CD4-positive, alpha-beta T cell treated with Interleukin-15 for 4 hours (primary cell): ENCODE results near the gene WDR49.
A peak's percentile ranks its signal among the peaks of the same experiment; 100 is the strongest.

Experiments used
- DNase-seq: peaks from one replicate; pipeline ENCODE4 v3.0.0-alpha.2; 2020; ENCODE audit warnings: low spot score

The WDR49 gene

DNA sequence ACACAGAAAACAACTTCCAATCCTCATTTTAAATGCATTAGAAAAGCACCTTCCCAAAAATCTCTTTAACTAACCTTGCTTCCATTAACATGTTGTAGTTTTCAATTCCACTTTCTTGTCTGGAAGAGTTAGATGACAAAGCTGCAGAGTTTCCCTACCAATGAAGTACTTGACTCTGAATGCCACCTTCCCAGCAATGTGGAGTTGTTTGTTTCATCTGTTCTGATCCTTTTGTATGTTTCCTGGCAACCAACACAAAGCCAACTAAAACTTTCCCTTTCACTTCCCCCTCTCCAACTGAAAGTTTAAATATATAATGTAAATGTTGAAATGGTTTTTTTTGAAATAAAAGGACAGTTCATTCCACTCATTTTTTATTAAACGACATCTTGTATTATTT, at the start of gene WDR49:
Gene WDR49 (minus strand): TSS at position 183 of the 400 bp plus-strand sequence. CDS start 517 bp downstream, outside the sequence.
- no peak for DNase-seq

DNA sequence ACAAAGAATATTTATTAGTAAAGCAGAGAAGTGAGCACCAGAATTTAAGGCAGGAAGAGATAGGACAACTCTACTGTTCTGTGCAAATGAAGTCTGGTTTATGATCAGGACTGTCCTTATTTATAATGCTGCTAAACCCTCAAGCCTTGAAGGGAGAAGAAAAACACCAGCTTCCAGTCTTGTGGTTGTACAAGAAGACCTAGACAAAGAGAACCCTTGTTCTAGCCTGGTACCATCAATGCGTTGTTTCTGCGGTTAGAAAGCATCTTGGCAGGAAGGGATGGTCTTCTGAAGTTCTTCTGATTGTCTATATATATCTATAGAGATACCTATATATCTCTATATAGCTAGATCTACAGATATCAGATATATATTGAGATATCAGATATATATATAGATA, 47.2 kb upstream of the WDR49 start:
- no peak for DNase-seq

DNA sequence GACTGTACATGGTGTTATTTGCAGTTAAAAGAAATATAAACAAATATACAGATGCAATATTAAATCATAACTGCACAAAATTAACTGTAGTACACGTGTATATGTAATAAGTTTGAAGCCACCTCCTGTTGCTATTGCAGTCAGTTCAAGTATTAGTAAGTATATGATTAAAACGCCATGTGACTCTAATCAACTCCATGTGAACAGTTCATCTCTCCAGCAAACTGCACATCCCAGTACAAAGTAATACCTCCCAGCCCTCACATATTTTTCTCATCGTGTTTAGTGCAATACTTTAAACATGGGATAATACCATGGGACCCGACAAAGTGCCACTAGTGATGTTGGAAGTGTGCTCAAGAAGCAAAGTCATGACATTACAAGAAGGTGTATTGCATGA, 46.3 kb upstream of the WDR49 start:
- DNase-seq, result no peak

DNA sequence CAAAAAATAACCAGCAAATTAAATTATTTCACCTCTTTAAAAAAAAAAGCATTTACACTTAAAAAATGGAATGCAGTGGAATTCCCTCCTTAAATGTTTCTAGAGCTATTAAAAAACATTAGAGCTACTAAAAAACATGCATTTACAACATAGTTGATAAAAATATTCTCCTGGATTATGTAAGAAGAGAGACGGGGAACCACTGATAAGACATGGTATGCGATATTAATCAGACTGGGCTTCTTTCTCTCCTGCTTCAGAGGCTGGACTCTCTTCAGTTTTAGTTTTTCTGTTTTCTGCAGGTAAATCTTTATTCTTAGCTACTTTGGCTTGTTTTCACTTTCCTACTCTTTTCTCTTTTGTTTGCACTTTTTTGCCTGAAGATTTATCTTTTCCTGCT, 40.4 kb upstream of the WDR49 start:
- DNase-seq, result no peak

DNA sequence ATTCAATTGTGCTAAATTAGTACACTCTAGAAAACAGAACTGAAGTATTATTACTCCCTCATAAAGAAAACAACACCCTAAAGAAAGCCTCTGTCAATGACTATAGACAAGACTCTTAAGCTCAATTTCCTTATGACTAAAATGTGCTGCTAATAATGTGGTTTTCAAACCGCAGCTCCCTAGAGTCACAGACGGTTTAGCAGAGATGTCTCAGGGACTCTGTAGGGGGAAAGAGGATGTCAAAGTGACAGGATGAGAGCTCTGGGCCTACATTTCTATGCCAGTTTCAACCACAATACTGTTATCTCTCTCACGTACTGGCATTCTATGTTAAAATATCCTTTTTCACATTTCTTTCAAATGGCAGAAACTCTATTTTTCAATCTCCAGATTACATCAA, 37.6 kb upstream of the WDR49 start:
- DNase-seq, result peak; percentile 57

DNA sequence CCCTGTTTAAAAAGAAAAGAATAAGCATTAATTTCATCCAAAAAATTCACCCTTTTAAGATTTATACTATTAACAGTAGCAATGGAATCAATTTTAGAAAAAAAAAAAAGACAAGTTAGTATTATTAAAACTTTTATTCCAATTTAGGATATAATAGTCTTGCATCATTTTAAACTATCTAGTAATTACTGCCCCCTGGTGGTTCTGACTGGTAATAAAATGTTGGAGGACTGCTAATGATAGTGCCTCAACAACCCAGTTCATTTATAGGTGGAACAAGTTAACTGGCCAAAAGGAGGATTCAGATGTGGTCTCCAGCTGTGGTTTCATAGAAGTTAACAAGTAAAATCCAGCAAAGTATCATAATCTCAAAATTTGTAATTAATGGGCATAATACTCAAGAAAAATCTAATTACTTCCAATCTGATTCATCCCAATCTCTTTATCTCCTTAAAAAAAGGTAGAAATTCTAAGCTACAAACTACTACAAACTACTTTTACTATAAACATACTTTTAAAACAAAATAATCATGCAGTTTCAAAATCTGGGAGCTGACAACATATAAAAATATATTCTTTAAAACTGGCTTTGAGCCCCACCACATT, 30.7 kb upstream of the WDR49 start:
- DNase-seq, result peak; percentile 81

DNA sequence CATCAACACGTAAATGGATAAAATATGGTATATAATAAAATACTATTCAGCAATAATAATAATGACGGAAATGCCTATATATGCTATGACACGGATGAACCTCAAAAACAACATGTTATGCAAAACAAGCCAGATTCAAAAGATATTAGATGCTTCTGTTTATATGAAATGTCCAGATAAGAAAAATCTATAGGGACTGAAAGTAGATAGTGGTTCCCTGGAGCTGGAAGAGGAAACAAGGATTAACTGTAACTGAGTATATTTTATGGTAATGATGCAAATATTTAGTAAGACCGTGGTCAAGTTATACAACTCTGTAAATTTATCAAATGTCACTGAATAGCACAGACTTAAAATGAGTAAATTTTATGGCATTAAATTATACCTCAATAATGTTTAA, 25.8 kb upstream of the WDR49 start:
- no peak for DNase-seq

DNA sequence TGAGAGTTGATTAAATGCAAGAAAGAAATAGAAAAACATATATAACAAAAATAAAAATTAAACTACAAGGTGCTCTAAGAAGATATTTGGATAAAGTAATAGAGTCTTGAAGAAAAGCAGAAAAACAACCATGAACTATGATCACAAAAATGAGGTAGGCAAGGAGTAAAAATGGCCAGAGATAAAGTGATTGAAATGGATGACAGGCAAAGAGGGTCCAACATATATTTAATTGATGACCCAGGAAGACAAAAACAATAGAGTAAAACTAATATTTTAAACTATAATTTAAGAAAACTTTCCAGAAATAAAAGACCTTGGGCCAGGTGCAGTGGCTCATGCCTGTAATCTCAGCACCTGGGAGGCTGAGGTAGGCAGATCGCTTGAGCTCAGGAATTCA, 22.1 kb upstream of the WDR49 start:
- DNase-seq, result no peak

DNA sequence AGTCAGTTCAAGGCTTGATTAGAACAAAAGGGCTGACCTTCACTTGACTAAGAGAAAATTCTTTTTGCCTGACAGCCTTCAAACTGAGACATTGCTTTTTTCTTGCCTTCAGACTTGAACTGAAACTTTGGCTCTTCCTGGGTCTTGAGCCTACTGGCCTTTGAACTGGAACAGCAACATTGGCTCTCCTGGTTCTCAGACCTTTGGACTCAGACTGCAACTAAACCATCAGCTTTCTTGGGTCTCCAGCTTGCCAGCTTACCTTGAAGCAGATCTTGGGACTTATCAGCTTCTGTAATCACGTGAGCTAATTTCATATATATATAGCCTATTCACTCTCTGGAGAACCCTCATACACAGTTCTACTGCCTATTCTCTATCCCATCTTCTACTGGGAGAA, 19.5 kb upstream of the WDR49 start:
- DNase-seq, result no peak

DNA sequence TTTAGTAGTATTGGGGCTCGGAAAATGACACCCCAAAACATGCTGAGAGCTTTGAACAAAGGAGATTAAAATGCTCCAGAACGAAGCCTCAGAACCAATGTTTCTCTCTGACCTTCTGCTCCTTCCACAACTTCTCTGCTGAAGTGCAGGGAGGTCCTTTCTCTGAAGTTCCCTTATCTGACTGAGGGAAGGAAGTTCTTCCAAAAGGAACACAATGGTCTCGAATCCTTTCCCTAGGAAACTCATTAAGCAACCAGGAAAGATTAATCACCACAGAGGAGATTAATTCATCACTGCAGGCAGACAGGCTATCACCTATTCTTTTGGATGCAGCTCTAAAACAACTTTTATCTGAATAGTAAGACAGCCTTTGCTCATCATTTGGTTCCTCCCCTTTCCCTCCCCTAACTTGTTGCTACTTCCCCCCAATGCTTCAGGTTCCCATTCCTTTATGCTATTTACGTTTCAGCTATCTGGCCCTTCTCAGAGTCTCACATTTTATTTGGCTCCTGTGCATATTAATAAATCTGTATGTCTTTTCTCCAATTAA, 18.2 kb upstream of the WDR49 start:
- DNase-seq, result no peak

DNA sequence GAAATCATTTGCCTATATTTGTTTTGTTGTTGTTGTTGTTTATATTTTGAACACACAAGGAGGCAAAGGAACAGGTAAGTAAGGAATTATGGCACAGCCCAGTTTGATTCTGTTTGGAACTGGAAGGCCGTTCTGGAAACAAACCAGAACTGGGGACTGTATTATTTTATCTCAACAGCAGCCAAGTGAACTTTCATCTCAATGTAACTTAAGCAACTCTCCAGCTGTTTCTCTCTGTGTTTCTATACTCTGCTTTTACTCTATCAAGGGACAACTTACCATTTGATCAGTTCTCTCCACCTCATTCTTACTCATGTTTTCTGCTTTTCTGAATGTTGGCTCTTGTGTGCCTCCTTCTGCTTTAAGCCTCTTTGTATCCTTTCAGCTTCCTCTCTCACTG, 16.0 kb upstream of the WDR49 start:
- no peak for DNase-seq

DNA sequence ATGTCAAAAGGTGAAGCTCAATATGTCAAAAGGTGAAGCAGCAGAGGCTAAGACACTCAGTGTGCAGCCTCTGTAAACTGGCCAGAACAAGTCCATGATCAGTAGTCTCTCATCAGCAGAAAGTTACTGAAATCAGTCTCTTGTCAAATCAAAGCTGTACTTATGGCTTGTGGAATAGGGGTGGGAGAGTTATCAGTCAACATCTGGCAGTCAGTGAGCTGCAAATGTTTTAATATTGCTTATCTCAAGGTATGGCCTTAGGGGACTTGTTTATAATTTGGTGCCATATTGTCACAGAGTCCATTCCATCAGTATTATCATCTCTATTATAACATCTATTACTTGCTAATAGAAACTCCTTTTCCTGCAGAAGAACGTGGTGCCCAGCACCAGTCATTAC, 14.9 kb upstream of the WDR49 start:
- DNase-seq, result no peak

DNA sequence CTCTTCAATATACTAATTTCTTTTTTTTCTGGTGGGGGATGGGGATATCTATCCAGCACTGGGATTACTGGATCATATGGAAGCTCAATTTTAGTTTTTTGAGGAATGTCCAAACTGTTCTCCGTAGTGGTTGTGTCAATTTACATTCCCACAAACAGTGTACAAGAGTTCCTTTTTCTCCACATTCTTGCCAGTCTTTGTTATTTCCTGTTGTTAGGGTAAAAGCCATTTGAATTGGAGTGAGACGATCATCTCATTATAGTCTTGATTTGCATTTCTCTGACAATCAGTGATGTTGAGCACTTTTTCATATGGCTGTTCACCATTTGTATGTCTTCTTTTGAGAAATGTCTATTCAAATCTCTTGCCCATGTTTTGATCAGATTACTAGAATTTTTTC, 12.8 kb upstream of the WDR49 start:
- no peak for DNase-seq

DNA sequence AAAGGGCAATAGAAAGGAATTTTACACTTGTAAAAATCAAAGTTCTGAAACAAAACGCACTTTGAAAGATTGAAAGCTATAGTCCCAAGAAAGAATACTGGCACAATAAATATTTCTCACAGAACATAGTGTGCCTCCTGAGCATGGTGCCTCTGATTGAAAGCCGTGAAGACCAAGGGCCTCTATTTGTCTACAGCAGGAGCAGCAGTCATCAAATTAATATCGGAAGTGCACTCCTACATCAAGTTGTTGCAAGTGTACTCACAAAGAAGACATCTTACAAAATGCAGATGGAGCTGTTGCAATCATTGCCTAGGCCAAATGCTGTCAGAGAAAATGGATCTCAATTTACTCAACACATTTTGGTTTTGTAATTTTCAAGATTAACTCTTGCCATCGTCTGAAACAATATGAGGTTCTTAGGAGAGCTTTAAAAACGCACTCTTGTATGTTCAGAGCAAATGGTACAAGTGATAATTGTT, 9.2 kb upstream of the WDR49 start:
- no peak for DNase-seq

DNA sequence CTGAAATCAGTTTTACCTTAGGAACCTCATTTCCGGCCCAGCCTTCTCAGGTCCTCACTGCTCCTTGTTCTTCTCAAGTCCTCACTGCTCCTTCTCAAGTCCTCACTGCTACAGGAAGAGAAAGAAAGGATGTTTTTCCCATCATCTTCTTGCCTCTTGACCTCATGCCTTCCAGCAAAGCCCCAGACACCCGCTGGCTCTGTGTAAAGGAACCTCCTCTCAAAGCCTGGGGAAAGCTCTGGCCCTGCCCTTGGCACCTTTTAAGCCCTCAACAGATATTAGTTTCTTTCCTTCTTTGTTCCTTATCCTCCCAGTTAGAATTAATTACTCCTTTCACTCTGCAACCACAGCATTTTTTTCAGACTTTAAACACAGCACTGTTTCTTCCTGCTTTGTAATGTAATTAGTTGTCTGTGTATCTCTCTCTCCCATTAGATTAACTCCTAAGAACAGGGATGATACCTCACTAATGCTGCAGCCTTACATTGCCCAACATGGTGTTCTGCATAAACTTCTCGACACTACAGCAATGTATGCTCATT, 4.0 kb upstream of the WDR49 start:
- DNase-seq, result no peak

DNA sequence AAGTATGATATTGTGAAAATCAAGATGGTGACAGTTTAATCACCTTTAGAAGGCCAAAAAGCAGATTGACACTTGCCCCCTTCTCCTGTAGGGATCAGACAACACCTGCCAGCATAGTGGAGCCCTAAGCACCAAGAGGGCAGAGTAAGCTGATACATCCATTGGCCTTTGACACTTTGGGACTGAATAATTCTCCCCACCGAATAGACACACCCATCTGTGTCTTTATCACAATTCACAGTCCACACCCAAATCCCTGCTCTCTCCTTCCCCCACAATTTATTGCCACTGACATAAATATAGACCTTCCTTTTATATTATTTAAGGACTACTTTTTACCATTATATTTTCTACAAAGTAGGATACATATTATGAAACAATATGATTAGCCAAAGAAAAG, 3.1 kb upstream of the WDR49 start:
- DNase-seq, result no peak

DNA sequence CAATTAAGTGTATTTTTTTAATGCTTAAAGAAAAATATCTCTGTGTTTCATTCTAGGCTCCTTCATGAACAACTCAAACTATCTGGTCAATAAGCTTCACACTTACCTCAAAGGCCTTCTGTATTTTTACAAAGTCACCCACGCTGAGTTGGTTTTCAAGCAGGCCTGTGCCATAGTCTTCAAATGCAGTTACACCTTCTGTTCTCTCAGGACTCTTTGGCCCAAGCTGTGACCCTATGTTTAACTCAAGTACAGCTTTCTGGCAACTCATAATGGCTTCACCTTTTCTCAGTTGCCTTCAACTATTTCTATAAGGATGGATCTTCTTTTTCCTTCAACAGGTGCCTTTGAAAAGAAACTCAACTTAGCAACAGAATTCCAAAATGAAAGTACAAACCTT, 587 bp downstream of the WDR49 start:
- no peak for DNase-seq

DNA sequence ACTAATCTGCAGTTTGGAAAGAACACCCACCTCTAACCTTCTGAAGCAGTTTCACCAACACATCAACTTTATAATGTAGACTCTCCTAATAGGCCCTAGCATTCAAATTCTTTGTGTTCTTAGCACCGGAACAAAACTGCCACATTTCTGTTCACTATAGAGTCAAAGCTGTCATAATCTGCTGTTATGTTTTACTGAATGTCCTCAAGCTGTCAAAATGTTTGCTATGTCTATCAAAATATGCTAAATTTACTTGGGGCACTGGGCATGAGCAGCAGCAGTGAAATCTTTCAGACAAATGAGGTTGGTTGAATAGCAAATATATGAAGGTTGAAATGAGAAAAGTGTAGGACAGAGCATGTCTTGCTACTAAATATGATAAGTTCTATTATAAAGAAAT, 1.9 kb downstream of the WDR49 start:
- no peak for DNase-seq

DNA sequence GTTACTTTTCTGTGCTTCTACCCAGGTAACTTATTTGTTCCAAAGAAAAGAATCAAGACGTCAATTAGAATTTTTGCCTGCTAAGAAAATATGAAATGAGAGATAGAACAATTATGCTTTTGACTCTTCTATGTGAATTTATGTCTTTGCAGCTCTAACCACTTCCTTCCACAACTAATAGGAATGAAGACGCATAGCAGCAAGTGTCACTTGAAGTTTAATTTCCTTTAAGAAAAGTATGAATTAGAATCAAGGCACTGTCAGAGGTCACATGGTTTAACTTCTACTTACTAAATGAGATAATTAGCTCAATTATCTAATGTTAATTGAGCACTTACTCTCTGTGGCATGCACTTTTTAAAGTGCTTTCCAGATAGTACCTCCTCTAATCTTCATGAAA, 3.3 kb downstream of the WDR49 start:
- no peak for DNase-seq

DNA sequence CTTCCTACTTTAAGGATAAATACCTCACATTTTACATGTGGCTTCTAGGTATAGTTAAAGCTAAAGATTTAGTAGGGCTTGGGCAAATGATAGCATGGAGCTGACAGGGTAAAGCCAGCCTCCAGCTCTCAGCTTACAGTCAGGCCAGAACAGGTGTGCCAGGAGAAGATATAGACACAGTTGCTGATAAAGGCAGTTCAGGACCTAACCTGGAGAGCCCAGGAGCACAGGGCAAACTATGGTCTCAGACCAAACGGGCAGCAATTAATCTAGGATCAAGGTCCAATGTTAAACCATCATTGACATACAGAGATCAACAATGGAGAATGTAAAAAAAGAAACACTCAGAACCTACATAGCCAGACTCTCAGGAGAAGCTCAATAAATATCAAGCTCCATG, 4.0 kb downstream of the WDR49 start:
- DNase-seq, result no peak

DNA sequence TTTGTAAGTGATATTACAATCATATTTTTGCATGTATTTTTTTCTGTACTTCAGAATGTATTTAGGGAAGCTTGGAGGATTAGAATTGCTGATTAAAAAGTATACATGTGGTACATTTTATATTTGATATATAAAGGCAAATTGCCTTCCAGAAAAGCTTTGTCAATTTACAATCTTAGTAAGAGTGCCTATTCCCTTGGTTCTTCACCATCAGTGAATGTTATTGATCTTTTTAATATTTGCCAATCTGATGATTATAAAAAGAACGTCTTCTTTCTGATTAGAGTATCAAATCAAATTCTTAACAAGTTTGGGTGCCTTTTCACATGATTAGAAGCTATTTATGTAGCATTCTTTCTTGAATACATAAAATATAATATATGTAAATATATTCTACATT, 9.1 kb downstream of the WDR49 start:
- no peak for DNase-seq

DNA sequence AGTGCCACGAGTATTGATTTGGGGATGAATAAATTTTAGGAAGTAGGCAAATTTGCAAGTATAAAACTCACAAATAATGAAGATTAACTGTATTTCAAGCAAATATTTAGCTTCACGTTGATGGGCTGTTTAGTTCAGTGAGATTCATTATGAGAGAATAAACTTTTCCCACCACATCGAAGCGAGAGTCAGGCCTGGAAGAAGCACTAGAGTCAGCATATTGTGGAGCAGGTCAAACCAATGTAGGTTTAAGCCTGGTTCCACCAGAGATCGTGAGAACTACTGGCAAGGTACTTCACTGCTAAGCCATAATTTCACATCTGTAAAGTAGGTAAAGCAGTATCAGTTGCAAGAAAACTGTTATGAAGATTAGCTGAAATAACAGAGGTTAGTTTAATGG, 22.3 kb downstream of the WDR49 start:
- DNase-seq, result no peak

DNA sequence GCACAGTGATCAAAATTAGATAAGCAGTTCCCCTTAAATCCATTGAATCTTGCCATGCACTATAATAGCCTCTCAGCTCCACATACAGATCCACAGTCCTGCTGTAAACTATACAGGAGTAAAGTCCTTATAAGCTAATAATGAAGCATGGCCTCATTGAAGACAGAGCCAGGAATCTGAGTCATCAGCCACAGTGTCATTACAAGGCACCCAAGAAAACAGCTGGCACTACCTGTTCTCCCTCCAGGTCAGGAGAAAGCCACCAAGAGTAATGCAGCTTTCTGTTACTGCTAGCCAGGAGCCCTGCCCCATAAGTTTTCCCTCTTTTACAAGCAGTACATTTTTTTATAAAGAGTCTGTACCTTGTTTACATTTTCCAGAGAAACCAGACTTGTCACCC, 27.3 kb downstream of the WDR49 start:
- DNase-seq, result no peak

DNA sequence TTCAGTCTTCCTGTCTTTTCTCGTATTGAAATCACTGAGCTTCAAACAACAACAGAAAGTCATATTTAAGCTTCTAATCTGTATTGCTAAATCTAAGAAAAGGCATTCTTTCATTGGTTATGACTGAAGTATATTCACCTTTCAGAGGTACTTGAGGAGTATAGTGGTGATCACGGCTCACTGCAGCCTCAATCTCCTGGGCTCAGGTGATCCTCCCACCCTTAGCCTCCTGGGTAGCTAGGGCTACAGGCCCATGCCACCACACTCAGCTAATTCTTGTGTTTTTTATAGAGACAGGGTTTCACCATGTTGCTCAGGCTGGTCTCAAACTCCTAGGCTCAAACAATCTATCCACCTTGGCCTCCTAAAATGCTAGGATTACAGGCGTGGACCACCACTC, 38.7 kb downstream of the WDR49 start:
- no peak for DNase-seq
